HEK293 (cell line): ENCODE measurements around the gene CDC14A.

Experiments used
- CTCF ChIA-PET: fragments of 350-600 bp; formaldehyde crosslinking; extraction: SDS; loops from one replicate; lab custom pipeline; 2021; ENCODE audit warnings: antibody characterized with exemption; lab: Yijun Ruan, JAX
- POLR2A ChIA-PET: fragments of 300-600 bp; formaldehyde crosslinking; extraction: SDS; loops from one replicate; lab custom pipeline; 2020; ENCODE audit warnings: antibody characterized with exemption, inconsistent platforms; lab: Yijun Ruan, JAX
- H3K27ac ChIP-seq: fragments of 200-500 bp; sonication (Bioruptor generic); 2 replicates; pipeline ENCODE4 v1.5.1; 2014; ENCODE audit warnings: low read depth, low read length, control low read depth, inconsistent platforms; ENCODE audit errors: extremely low read depth
- H3K36me3 ChIP-seq, 2 experiments: fragments of 200-500 bp in 1 of 2; sonication (Bioruptor generic) in 1 of 2; 1 replicate in 1 of 2; 2 replicates in 1 of 2; pipeline ENCODE4 v1.5.1; 2014 to 2017; ENCODE audit warnings: inconsistent platforms in 2 of 2, low read length in 2 of 2; ENCODE audit not compliant: control insufficient read depth in 2 of 2, insufficient read depth in 1 of 2
- H3K4me1 ChIP-seq: fragments of 200-500 bp; sonication (Bioruptor generic); 2 replicates; pipeline ENCODE4 v1.5.1; 2014; ENCODE audit warnings: mild to moderate bottlenecking, low read length, inconsistent platforms; ENCODE audit not compliant: control insufficient read depth, insufficient read depth
- H3K4me3 ChIP-seq: 2 replicates; pipeline ENCODE4 v1.5.1; 2011; ENCODE audit warnings: low read depth, mild to moderate bottlenecking, control low read depth, low read length, moderate library complexity
- H3K9me3 ChIP-seq: fragments of 200-500 bp; sonication (Bioruptor generic); 2 replicates; pipeline ENCODE4 v1.5.1; 2014; ENCODE audit warnings: low read depth, low read length, inconsistent platforms; ENCODE audit not compliant: control insufficient read depth, insufficient read depth
- FEZF1 ChIP-seq: fragments of 450-650 bp; formaldehyde crosslinking; IDR thresholded peaks from 2 replicates; pipeline ENCODE4 v1.5.1; 2016; ENCODE audit warnings: missing biosample characterization, missing genetic modification characterization
- GFI1B ChIP-seq: fragments of 450-650 bp; formaldehyde crosslinking; IDR thresholded peaks from 2 replicates; pipeline ENCODE4 v1.5.1; 2016; ENCODE audit warnings: missing biosample characterization, missing genetic modification characterization
- KLF1 ChIP-seq: fragments of 450-650 bp; formaldehyde crosslinking; IDR thresholded peaks from 2 replicates; pipeline ENCODE4 v1.5.1; 2016; ENCODE audit warnings: missing biosample characterization, missing genetic modification characterization
- KLF7 ChIP-seq: fragments of 450-650 bp; formaldehyde crosslinking; IDR thresholded peaks from 2 replicates; pipeline ENCODE4 v1.5.1; 2016; ENCODE audit warnings: missing biosample characterization, missing genetic modification characterization, borderline replicate concordance
- PRDM4 ChIP-seq: fragments of 450-650 bp; formaldehyde crosslinking; IDR thresholded peaks from 2 replicates; pipeline ENCODE4 v1.5.1; 2017; ENCODE audit warnings: missing biosample characterization, missing genetic modification characterization
- SP2 ChIP-seq: fragments of 450-650 bp; formaldehyde crosslinking; IDR thresholded peaks from 2 replicates; pipeline ENCODE4 v1.5.1; 2016; ENCODE audit warnings: missing biosample characterization, missing genetic modification characterization
- SP3 ChIP-seq: fragments of 450-650 bp; formaldehyde crosslinking; IDR thresholded peaks from 2 replicates; pipeline ENCODE4 v1.5.1; 2016; ENCODE audit warnings: missing biosample characterization, missing genetic modification characterization
- YY2 ChIP-seq: fragments of 450-650 bp; formaldehyde crosslinking; IDR thresholded peaks from 2 replicates; pipeline ENCODE4 v1.5.1; 2016; ENCODE audit warnings: missing biosample characterization, missing genetic modification characterization
- ZBTB11 ChIP-seq: fragments of 450-650 bp; formaldehyde crosslinking; conservative IDR thresholded peaks from 2 replicates; pipeline ENCODE4 v1.5.1; 2016; ENCODE audit warnings: low read depth, missing biosample characterization, missing genetic modification characterization
- ZBTB6 ChIP-seq: fragments of 450-650 bp; formaldehyde crosslinking; IDR thresholded peaks from 2 replicates; pipeline ENCODE4 v1.5.1; 2017; ENCODE audit warnings: missing biosample characterization, missing genetic modification characterization
- ZFP3 ChIP-seq: fragments of 450-650 bp; formaldehyde crosslinking; IDR thresholded peaks from 2 replicates; pipeline ENCODE4 v1.5.1; 2016; ENCODE audit warnings: low read depth, missing biosample characterization, missing genetic modification characterization
- ZNF140 ChIP-seq: fragments of 450-650 bp; formaldehyde crosslinking; IDR thresholded peaks from 2 replicates; pipeline ENCODE4 v1.5.1; 2016; ENCODE audit warnings: missing biosample characterization, missing genetic modification characterization
- ZNF366 ChIP-seq: fragments of 450-650 bp; formaldehyde crosslinking; conservative IDR thresholded peaks from 2 replicates; pipeline ENCODE4 v1.5.1; 2016; ENCODE audit warnings: missing biosample characterization, missing genetic modification characterization
- ZNF449 ChIP-seq: fragments of 450-650 bp; formaldehyde crosslinking; IDR thresholded peaks from 2 replicates; pipeline ENCODE4 v1.5.1; 2017; ENCODE audit warnings: missing biosample characterization, mild to moderate bottlenecking, missing genetic modification characterization, moderate library complexity
- ZNF510 ChIP-seq: fragments of 450-650 bp; formaldehyde crosslinking; IDR thresholded peaks from 2 replicates; pipeline ENCODE4 v1.5.1; 2018; ENCODE audit warnings: mild to moderate bottlenecking, missing genetic modification characterization, missing biosample characterization; ENCODE audit not compliant: insufficient replicate concordance
- ZNF548 ChIP-seq: fragments of 450-650 bp; formaldehyde crosslinking; IDR thresholded peaks from 2 replicates; pipeline ENCODE4 v1.5.1; 2016; ENCODE audit warnings: missing biosample characterization, missing genetic modification characterization
- ZNF549 ChIP-seq: fragments of 450-650 bp; IDR thresholded peaks from 2 replicates; pipeline ENCODE4 v1.5.1; 2018; ENCODE audit warnings: missing biosample characterization, missing genetic modification characterization, mild to moderate bottlenecking, inconsistent platforms, moderate library complexity
- ZNF600 ChIP-seq: fragments of 450-650 bp; formaldehyde crosslinking; IDR thresholded peaks from 2 replicates; pipeline ENCODE4 v1.5.1; 2016; ENCODE audit warnings: missing biosample characterization, missing genetic modification characterization
- ZSCAN16 ChIP-seq: fragments of 450-650 bp; formaldehyde crosslinking; IDR thresholded peaks from 2 replicates; pipeline ENCODE4 v1.5.1; 2016; ENCODE audit warnings: missing biosample characterization, missing genetic modification characterization
- ZSCAN23 ChIP-seq: fragments of 450-650 bp; formaldehyde crosslinking; IDR thresholded peaks from 2 replicates; pipeline ENCODE4 v1.5.1; 2016; ENCODE audit warnings: missing biosample characterization, missing genetic modification characterization

CDC14A gene

GRCh38 chr1:100557606-100557953, 205.3 kb downstream of the CDC14A start:
- Histone ChIP-seq H3K9me3 (no peaks in the 10 kb centered on the region), H3K4me3 (no peak overlapping the region), H3K27ac (no peak overlapping the region), H3K4me1 (no peaks in the 10 kb centered on the region), H3K36me3 (no peaks in the 10 kb centered on the region)
- TF ChIP-seq SP2 (tag by site-specific recombination) (no peak), KLF7 (tag by site-specific recombination) (no peak), ZNF549 (tag by site-specific recombination) (no peak), YY2 (tag by site-specific recombination) (no peak), KLF1 (tag by site-specific recombination) (no peak), ZBTB11 (no peak), ZNF449 (tag by site-specific recombination) (no peak), PRDM4 (tag by site-specific recombination) (no peak), ZNF548 (tag by site-specific recombination) (no peak), ZNF366 (no peak), ZSCAN16 (no peak), GFI1B (tag by site-specific recombination) (no peak), SP3 (tag by site-specific recombination) (no peak), ZFP3 (tag by site-specific recombination) (no peak), ZBTB6 (tag by site-specific recombination) (no peak), ZNF140 (tag by site-specific recombination) (no peak), FEZF1 (no peak), ZNF510 (tag by site-specific recombination) (no peak), ZNF600 (no peak), ZSCAN23 (tag by site-specific recombination) (no peak)
- POLR2A ChIA-PET, result no interaction called here
- CTCF ChIA-PET, result no interaction called here
